Erythroblast (primary cell): ENCODE measurements around the gene LDLR.

ENCODE experiments used
- GATA1 ChIP-seq: IDR thresholded peaks from 2 replicates; pipeline ENCODE4 v1.6.1; 2011; ENCODE audit warnings: low read depth, mild to moderate bottlenecking, control low read depth, low read length, moderate library complexity
- POLR2A ChIP-seq: IDR thresholded peaks from 2 replicates; pipeline ENCODE4 v1.6.1; 2011; ENCODE audit warnings: mild to moderate bottlenecking, low read length

- no peak for TF ChIP-seq GATA1
- no peak for TF ChIP-seq POLR2A
Measured at GRCh38 chr19:11096210-11096841, 7.1 kb downstream of the LDLR start.
